PFSK-1 (cell line): ENCODE data around the gene MUCL3.

ENCODE experiments used
- FOXP2 ChIP-seq: optimal IDR thresholded peaks from 2 replicates; pipeline ENCODE3; 2011; ENCODE audit warnings: borderline replicate concordance, control low read depth, inconsistent platforms; ENCODE audit not compliant: insufficient read depth; ENCODE audit errors: extremely low read length, extremely low read depth
- POLR2AphosphoS5 ChIP-seq: IDR thresholded peaks from 2 replicates; pipeline ENCODE4 v1.6.1; 2012; ENCODE audit warnings: low read depth, mild to moderate bottlenecking, control low read depth, low read length, moderate library complexity
- REST ChIP-seq, 2 experiments: IDR thresholded peaks; 2 replicates each; pipeline versions ENCODE4 v1.6.1 to v1.8.0; 2011 to 2012; ENCODE audit warnings: low read depth in 2 of 2, low read length in 2 of 2, control low read depth in 1 of 2, inconsistent platforms in 1 of 2, mild to moderate bottlenecking in 1 of 2, moderate library complexity in 1 of 2; ENCODE audit not compliant: insufficient read depth in 1 of 2
- SIN3A ChIP-seq: IDR thresholded peaks from 2 replicates; pipeline ENCODE4 v1.6.1; 2012; ENCODE audit warnings: mild to moderate bottlenecking, low read length, moderate library complexity, borderline replicate concordance; ENCODE audit not compliant: insufficient read depth
- TAF1 ChIP-seq: IDR thresholded peaks from 2 replicates; pipeline ENCODE4 v1.6.1; 2012; ENCODE audit warnings: low read length, control low read depth, borderline replicate concordance; ENCODE audit not compliant: insufficient read depth

The MUCL3 gene

GRCh38 chr6:30954631-30955366 lies 14.0 kb downstream of the MUCL3 start:
- TF ChIP-seq POLR2AphosphoS5 (no peak), SIN3A (no peak), REST (IDR thresholded peaks at IDR 0.05; ENCODE audit: insufficient read depth in 1 of 2, low read depth in 2 of 2, low read length in 2 of 2) (no peak)

DNA sequence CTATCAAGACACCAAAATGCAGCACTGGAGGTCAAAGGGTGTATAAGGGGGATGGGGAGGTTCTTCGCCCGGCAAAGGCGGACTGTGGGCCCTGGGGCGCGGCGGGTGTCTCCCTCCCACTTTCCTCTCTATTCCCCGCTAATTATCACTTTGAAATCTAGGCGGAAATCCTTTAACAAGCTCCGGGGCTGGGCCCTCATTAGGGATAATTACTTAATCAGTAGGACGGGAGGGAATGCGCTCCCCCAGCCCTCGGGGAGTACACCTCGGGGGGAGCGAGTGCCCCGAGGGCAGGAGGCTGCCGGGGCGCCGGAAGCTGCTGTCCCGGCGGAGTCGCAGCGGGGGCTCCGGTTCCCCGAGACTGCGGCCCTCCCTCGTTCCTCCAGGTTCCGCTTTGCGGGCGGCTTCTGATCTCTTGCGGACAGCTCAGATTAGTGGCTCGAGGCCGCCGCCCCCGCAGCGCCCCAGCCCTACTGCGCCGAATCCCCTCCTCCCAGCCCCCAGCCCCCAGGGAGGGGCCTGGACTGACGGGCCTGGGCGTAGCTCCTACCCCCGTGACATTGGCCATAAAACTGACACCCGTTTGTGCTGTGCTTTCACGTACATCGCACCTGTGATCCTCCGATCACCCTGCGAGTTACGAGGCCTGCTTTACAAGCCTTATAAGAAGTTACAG lies 14.7 kb downstream of the MUCL3 start:
- no peak for TF ChIP-seq SIN3A
- no peak for TF ChIP-seq FOXP2
- no peak for TF ChIP-seq REST (IDR thresholded peaks at IDR 0.05; ENCODE audit: insufficient read depth in 1 of 2, low read depth in 2 of 2, low read length in 2 of 2)
- TF ChIP-seq TAF1, result no peak
- no peak for TF ChIP-seq POLR2AphosphoS5

- TF ChIP-seq SIN3A (no peak), POLR2AphosphoS5 (no peak), REST (IDR thresholded peaks at IDR 0.05; ENCODE audit: insufficient read depth in 1 of 2, low read depth in 2 of 2, low read length in 2 of 2) (no peak), FOXP2 (no peak), TAF1 (no peak)
These were observed 16.9 kb downstream of the MUCL3 start for GRCh38 chr6:30957716-30958115.

- TF ChIP-seq SIN3A, result no peak
- TF ChIP-seq REST (IDR thresholded peaks at IDR 0.05; ENCODE audit: insufficient read depth in 1 of 2, low read depth in 2 of 2, low read length in 2 of 2), result no peak
- no peak for TF ChIP-seq POLR2AphosphoS5
- TF ChIP-seq FOXP2, result no peak
- no peak for TF ChIP-seq TAF1
These were observed 20.3 kb downstream of the MUCL3 start for GRCh38 chr6:30960907-30961673.
